ENCODE data around the gene DNAH10.

DNAH10 gene

DNA sequence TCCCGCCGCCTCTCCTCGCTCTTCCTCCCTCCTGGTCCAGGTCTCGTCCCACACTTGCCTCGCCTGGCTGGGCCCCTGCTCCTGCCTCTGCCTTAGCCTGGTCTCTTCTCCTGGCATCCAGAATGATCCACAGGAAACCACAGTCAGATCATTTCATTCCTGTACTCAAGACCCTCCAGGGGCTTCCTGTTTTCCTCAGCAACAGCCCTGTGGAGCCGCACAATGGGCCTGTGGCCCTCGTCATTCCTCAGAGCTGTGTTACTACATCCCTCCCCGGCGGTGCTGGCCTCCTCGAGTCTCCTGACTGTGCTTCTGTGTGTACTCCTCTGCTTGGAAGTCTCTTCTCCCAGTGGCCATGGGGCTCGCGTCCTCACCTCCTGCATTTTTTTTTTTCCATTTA, 29.9 kb upstream of the DNAH10 start:
- TF ChIP-seq ZNF70 (CRISPR knock-in tag; IDR thresholded peaks at IDR 0.05) = no peak
- TF ChIP-seq SNAI2 (CRISPR knock-in tag; IDR thresholded peaks at IDR 0.05) = no peak
- TF ChIP-seq RARB (CRISPR knock-in tag; IDR thresholded peaks at IDR 0.05) = no peak
- no peak for TF ChIP-seq TCF4 (CRISPR knock-in tag; IDR thresholded peaks at IDR 0.05; ENCODE audit: borderline replicate concordance)
- no peak for TF ChIP-seq ZC3H10 (CRISPR knock-in tag; IDR thresholded peaks at IDR 0.05)
- TF ChIP-seq BACH2 (CRISPR knock-in tag; IDR thresholded peaks at IDR 0.05; ENCODE audit: borderline replicate concordance) = no peak
- TF ChIP-seq, protein P1, sequence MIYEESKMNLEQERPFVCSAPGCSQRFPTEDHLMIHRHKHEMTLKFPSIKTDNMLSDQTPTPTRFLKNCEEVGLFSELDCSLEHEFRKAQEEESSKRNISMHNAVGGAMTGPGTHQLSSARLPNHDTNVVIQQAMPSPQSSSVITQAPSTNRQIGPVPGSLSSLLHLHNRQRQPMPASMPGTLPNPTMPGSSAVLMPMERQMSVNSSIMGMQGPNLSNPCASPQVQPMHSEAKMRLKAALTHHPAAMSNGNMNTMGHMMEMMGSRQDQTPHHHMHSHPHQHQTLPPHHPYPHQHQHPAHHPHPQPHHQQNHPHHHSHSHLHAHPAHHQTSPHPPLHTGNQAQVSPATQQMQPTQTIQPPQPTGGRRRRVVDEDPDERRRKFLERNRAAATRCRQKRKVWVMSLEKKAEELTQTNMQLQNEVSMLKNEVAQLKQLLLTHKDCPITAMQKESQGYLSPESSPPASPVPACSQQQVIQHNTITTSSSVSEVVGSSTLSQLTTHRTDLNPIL (CRISPR knock-in tag; IDR thresholded peaks at IDR 0.05; ENCODE audit: low read depth) = no peak
- no peak for TF ChIP-seq OSR1 (CRISPR knock-in tag; IDR thresholded peaks at IDR 0.05)
- TF ChIP-seq, protein P2, sequence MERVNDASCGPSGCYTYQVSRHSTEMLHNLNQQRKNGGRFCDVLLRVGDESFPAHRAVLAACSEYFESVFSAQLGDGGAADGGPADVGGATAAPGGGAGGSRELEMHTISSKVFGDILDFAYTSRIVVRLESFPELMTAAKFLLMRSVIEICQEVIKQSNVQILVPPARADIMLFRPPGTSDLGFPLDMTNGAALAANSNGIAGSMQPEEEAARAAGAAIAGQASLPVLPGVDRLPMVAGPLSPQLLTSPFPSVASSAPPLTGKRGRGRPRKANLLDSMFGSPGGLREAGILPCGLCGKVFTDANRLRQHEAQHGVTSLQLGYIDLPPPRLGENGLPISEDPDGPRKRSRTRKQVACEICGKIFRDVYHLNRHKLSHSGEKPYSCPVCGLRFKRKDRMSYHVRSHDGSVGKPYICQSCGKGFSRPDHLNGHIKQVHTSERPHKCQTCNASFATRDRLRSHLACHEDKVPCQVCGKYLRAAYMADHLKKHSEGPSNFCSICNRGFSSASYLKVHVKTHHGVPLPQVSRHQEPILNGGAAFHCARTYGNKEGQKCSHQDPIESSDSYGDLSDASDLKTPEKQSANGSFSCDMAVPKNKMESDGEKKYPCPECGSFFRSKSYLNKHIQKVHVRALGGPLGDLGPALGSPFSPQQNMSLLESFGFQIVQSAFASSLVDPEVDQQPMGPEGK (CRISPR knock-in tag; IDR thresholded peaks at IDR 0.05; ENCODE audit: borderline replicate concordance) = no peak
- TF ChIP-seq ESRRG (CRISPR knock-in tag; IDR thresholded peaks at IDR 0.05) = no peak
- TF ChIP-seq, protein P3, sequence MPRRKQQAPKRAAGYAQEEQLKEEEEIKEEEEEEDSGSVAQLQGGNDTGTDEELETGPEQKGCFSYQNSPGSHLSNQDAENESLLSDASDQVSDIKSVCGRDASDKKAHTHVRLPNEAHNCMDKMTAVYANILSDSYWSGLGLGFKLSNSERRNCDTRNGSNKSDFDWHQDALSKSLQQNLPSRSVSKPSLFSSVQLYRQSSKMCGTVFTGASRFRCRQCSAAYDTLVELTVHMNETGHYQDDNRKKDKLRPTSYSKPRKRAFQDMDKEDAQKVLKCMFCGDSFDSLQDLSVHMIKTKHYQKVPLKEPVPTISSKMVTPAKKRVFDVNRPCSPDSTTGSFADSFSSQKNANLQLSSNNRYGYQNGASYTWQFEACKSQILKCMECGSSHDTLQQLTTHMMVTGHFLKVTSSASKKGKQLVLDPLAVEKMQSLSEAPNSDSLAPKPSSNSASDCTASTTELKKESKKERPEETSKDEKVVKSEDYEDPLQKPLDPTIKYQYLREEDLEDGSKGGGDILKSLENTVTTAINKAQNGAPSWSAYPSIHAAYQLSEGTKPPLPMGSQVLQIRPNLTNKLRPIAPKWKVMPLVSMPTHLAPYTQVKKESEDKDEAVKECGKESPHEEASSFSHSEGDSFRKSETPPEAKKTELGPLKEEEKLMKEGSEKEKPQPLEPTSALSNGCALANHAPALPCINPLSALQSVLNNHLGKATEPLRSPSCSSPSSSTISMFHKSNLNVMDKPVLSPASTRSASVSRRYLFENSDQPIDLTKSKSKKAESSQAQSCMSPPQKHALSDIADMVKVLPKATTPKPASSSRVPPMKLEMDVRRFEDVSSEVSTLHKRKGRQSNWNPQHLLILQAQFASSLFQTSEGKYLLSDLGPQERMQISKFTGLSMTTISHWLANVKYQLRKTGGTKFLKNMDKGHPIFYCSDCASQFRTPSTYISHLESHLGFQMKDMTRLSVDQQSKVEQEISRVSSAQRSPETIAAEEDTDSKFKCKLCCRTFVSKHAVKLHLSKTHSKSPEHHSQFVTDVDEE (CRISPR knock-in tag; IDR thresholded peaks at IDR 0.05) = no peak
- TF ChIP-seq, protein P4, sequence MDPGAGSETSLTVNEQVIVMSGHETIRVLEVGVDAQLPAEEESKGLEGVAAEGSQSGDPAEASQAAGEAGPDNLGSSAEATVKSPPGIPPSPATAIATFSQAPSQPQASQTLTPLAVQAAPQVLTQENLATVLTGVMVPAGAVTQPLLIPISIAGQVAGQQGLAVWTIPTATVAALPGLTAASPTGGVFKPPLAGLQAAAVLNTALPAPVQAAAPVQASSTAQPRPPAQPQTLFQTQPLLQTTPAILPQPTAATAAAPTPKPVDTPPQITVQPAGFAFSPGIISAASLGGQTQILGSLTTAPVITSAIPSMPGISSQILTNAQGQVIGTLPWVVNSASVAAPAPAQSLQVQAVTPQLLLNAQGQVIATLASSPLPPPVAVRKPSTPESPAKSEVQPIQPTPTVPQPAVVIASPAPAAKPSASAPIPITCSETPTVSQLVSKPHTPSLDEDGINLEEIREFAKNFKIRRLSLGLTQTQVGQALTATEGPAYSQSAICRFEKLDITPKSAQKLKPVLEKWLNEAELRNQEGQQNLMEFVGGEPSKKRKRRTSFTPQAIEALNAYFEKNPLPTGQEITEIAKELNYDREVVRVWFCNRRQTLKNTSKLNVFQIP (CRISPR knock-in tag; IDR thresholded peaks at IDR 0.05; ENCODE audit: borderline replicate concordance, low read depth) = no peak
- no peak for TF ChIP-seq CSDC2 (CRISPR knock-in tag; IDR thresholded peaks at IDR 0.05)
- TF ChIP-seq ZFP30 (CRISPR knock-in tag; IDR thresholded peaks at IDR 0.05) = no peak
- TF ChIP-seq GLIS3 (CRISPR knock-in tag; IDR thresholded peaks at IDR 0.05) = no peak
- TF ChIP-seq TOX (CRISPR knock-in tag; IDR thresholded peaks at IDR 0.05; ENCODE audit: borderline replicate concordance) = no peak
- TF ChIP-seq, protein P5, sequence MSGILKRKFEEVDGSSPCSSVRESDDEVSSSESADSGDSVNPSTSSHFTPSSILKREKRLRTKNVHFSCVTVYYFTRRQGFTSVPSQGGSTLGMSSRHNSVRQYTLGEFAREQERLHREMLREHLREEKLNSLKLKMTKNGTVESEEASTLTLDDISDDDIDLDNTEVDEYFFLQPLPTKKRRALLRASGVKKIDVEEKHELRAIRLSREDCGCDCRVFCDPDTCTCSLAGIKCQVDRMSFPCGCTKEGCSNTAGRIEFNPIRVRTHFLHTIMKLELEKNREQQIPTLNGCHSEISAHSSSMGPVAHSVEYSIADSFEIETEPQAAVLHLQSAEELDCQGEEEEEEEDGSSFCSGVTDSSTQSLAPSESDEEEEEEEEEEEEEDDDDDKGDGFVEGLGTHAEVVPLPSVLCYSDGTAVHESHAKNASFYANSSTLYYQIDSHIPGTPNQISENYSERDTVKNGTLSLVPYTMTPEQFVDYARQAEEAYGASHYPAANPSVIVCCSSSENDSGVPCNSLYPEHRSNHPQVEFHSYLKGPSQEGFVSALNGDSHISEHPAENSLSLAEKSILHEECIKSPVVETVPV (CRISPR knock-in tag; IDR thresholded peaks at IDR 0.05) = no peak
- TF ChIP-seq ZNF565 (CRISPR knock-in tag; conservative IDR thresholded peaks at IDR 0.05; ENCODE audit: low read depth) = no peak
- no peak for TF ChIP-seq ZNF8 (CRISPR knock-in tag; IDR thresholded peaks at IDR 0.05)
- ATAC-seq = no peak

DNA sequence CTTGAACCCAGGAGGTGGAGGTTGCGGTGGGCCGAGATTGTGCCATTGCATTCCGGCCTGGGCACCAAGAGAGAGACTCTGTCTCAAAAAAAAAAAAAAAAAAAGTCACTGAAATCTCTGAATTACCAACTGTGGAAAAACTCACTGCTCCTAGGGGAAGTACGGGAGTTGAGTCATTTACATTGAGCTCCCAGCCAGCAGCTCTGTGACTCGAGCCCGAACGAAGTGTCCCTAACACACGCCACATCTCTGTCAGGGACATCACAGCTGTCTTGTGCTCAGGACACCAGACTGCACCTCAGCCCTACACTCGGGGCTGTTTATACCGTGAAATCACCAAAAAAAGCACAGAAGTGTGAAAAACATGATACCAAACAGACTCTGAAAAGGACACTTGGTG, 28.9 kb upstream of the DNAH10 start:
- TF ChIP-seq ZC3H10 (CRISPR knock-in tag; IDR thresholded peaks at IDR 0.05) = no peak
- no peak for TF ChIP-seq TOX (CRISPR knock-in tag; IDR thresholded peaks at IDR 0.05; ENCODE audit: borderline replicate concordance)
- no peak for TF ChIP-seq ESRRG (CRISPR knock-in tag; IDR thresholded peaks at IDR 0.05)
- TF ChIP-seq ZNF70 (CRISPR knock-in tag; IDR thresholded peaks at IDR 0.05) = no peak
- TF ChIP-seq CSDC2 (CRISPR knock-in tag; IDR thresholded peaks at IDR 0.05) = no peak
- TF ChIP-seq ZFP30 (CRISPR knock-in tag; IDR thresholded peaks at IDR 0.05) = no peak
- no peak for TF ChIP-seq OSR1 (CRISPR knock-in tag; IDR thresholded peaks at IDR 0.05)
- no peak for TF ChIP-seq TCF4 (CRISPR knock-in tag; IDR thresholded peaks at IDR 0.05; ENCODE audit: borderline replicate concordance)
- no peak for TF ChIP-seq ZNF565 (CRISPR knock-in tag; conservative IDR thresholded peaks at IDR 0.05; ENCODE audit: low read depth)
- no peak for TF ChIP-seq SNAI2 (CRISPR knock-in tag; IDR thresholded peaks at IDR 0.05)
- TF ChIP-seq, protein P2 (CRISPR knock-in tag; IDR thresholded peaks at IDR 0.05; ENCODE audit: borderline replicate concordance) = no peak
- no peak for TF ChIP-seq ISL1 (CRISPR knock-in tag; IDR thresholded peaks at IDR 0.05)
- TF ChIP-seq RARB (CRISPR knock-in tag; IDR thresholded peaks at IDR 0.05) = no peak
- no peak for TF ChIP-seq ZNF8 (CRISPR knock-in tag; IDR thresholded peaks at IDR 0.05)
- ATAC-seq = no peak
